ENCODE measurements around the gene PRKCZ. TPM values are rescaled to one million over a fixed set of nuclear protein-coding genes. Genes with fewer than 3 reads are reported as not detected.

The PRKCZ gene
- polyA plus RNA-seq, 1 of the 3 experiments (the other 2 are of a cell fraction): 24.2 TPM

DNA sequence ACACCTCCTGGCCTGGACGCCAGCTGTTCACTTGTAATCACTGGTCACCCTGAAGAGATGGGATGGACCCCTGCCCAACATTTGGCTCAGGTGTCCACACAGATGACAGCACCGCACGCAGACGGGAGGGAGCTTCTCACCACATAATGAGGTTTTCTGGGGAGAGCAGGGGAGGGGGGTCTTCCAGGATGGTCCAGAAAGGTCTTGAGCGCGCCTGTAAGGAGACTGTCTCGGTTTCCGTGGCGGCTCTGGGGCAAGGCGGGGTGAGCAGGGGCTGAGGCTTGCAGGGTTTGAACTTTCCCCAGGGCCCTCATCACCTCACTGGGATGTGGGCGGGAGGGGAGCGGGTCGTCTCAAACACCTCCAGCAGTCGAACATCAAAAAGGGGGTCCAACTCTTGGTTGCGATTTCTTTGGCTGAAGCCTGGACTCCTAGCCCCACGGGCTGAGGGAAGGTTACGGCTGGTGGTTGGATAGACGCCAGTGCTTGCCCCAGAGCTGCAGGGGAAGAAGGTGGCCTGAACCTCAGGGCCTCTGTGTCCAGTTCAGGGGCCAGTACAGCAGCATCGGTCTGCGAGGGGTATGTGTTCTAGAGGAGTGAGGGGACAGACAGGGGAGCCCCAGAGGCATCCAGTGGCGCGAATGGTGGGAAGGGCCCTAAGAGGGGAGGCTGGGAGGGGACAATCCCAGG is 53.8 kb downstream of the PRKCZ start:
- ChIA-PET POLR2A (no interaction called here), CTCF (interaction anchor here (0.9 to 1.4 kb wide), 2 partner anchors 36 to 70 kb away, joined by 3 to 5 read pairs; no protein-coding TSS in a partner anchor)
- 81% methylated on average over 19 of the region's 22 CpGs for WGBS (ENCODE audit: low lambda C conversion rate)

More for the DNA sequence above, 53.8 kb downstream of the PRKCZ start:
- no peak overlapping the region for H3K27ac ChIP-seq (ENCODE audit: low read depth in 2 of 2, low read length in 1 of 2)
- H3K9me2 ChIP-seq: no peaks in the 10 kb centered on the region
- no peak overlapping the region for H3K9ac ChIP-seq
- H3K4me1 ChIP-seq (ENCODE audit: control insufficient read depth in 1 of 2, insufficient read depth in 2 of 2, low read depth in 1 of 2, low read length in 1 of 2): peaks cover 0 to 2% of the 10 kb centered on the region in 2 experiments; a peak in 1 of 4 replicates
- no peak overlapping the region for H2AFZ ChIP-seq (ENCODE audit: low read depth)
- H4K20me1 ChIP-seq (ENCODE audit: insufficient read depth): no peaks in the 10 kb centered on the region
- no peak overlapping the region for H3K4me3 ChIP-seq (ENCODE audit: low read depth in 2 of 2, low read length in 1 of 2)
- no peaks in the 10 kb centered on the region for H3F3A ChIP-seq (replicated peaks; ENCODE audit: insufficient read depth)
- no peaks in the 10 kb centered on the region for H3K27me3 ChIP-seq (ENCODE audit: insufficient read depth)
- H3K79me2 ChIP-seq (ENCODE audit: insufficient read depth): no peaks in the 10 kb centered on the region
- H3K9me3 ChIP-seq: no peaks in the 10 kb centered on the region
- no peak for TF ChIP-seq NFIC (IDR thresholded peaks at IDR 0.05; ENCODE audit: borderline replicate concordance)
- TF ChIP-seq RFX5 (IDR thresholded peaks at IDR 0.05; ENCODE audit: low read length): no peak
- no peak for TF ChIP-seq FOXJ3 (CRISPR knock-in tag; IDR thresholded peaks at IDR 0.05)
- TF ChIP-seq USF1 (IDR thresholded peaks at IDR 0.05; ENCODE audit: borderline replicate concordance, low read depth): no peak
- no peak for TF ChIP-seq CTCF (IDR thresholded peaks at IDR 0.05)
- TF ChIP-seq CHD2 (IDR thresholded peaks at IDR 0.05; ENCODE audit: low read length, partially characterized antibody): no peak
- TF ChIP-seq MXI1 (IDR thresholded peaks at IDR 0.05; ENCODE audit: low read depth, low read length): no peak
- TF ChIP-seq MEF2A (IDR thresholded peaks at IDR 0.05; ENCODE audit: borderline replicate concordance, low read depth): no peak
- TF ChIP-seq YY1 (IDR thresholded peaks at IDR 0.05; ENCODE audit: low read depth): no peak
- TF ChIP-seq RCOR1 (IDR thresholded peaks at IDR 0.05; ENCODE audit: low read length): no peak
- TF ChIP-seq TCF12 (IDR thresholded peaks at IDR 0.05): no peak
- TF ChIP-seq IRF3 (IDR thresholded peaks at IDR 0.05; ENCODE audit: low read depth, low read length): no peak
- no peak for TF ChIP-seq USF2 (IDR thresholded peaks at IDR 0.05; ENCODE audit: borderline replicate concordance, low read depth, low read length)
- TF ChIP-seq ZBTB33 (IDR thresholded peaks at IDR 0.05; ENCODE audit: borderline replicate concordance, low read depth): no peak
- no peak for TF ChIP-seq NRF1 (IDR thresholded peaks at IDR 0.05; ENCODE audit: low read depth, low read length)
- no peak for TF ChIP-seq REST (IDR thresholded peaks at IDR 0.05; ENCODE audit: low read depth, low read length)
- H3K4me2 ChIP-seq: no peak overlapping the region
- DNase-seq: no peak
- peaks cover 0 to 8% of the 10 kb centered on the region in 2 experiments for H3K36me3 ChIP-seq (replicated peaks in 1 of 2; ENCODE audit: control insufficient read depth in 1 of 2, insufficient read depth in 2 of 2, low read length in 1 of 2)

All from SK-N-SH (cell line).